ENCODE results near the gene CEP192. TPM values are rescaled to one million over a fixed set of nuclear protein-coding genes. Genes with fewer than 3 reads are reported as not detected.

Gene CEP192
- total and polyA plus RNA-seq, 2 of the 4 experiments (the other 2 are of a cell fraction) = 17.2 to 29.0 TPM

Other genes with a start within 250 kb of the CEP192 start
- gene PTPN2, start 107.1 kb upstream of the CEP192 start, total RNA-seq (2012; rRNA removed) = 30.6 and 36.9 TPM in 2 replicates
- 10.9 and 13.2 TPM in 2 replicates for gene PTPN2, start 107.1 kb upstream of the CEP192 start, polyA plus RNA-seq (2012; rRNA removed)
- 43.0 and 45.5 TPM in 2 replicates for gene SEH1L, start 43.4 kb upstream of the CEP192 start, total RNA-seq (2012; rRNA removed)
- 25.1 and 27.6 TPM in 2 replicates for gene SEH1L, start 43.4 kb upstream of the CEP192 start, polyA plus RNA-seq (2012; rRNA removed)
- not detected in 2 replicates for gene LDLRAD4, start 227.4 kb downstream of the CEP192 start, total RNA-seq (2012; rRNA removed)
- gene LDLRAD4, start 227.4 kb downstream of the CEP192 start, polyA plus RNA-seq (2012; rRNA removed) = not detected in 2 replicates

Measured in IMR-90 (cell line).